ENCODE data around the gene PLA2G6. TPM values are rescaled to one million over a fixed set of nuclear protein-coding genes. Genes with fewer than 3 reads are reported as not detected.

The PLA2G6 gene
- total and polyA plus RNA-seq, 2 of the 13 experiments (the other 11 are each of a cell fraction or from before 2014, with no cell fraction given): 4.8 to 11.5 TPM

- TF ChIP-seq, protein P1, sequence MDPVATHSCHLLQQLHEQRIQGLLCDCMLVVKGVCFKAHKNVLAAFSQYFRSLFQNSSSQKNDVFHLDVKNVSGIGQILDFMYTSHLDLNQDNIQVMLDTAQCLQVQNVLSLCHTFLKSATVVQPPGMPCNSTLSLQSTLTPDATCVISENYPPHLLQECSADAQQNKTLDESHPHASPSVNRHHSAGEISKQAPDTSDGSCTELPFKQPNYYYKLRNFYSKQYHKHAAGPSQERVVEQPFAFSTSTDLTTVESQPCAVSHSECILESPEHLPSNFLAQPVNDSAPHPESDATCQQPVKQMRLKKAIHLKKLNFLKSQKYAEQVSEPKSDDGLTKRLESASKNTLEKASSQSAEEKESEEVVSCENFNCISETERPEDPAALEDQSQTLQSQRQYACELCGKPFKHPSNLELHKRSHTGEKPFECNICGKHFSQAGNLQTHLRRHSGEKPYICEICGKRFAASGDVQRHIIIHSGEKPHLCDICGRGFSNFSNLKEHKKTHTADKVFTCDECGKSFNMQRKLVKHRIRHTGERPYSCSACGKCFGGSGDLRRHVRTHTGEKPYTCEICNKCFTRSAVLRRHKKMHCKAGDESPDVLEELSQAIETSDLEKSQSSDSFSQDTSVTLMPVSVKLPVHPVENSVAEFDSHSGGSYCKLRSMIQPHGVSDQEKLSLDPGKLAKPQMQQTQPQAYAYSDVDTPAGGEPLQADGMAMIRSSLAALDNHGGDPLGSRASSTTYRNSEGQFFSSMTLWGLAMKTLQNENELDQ (CRISPR knock-in tag; IDR thresholded peaks at IDR 0.05; ENCODE audit: borderline replicate concordance): no peak
- TF ChIP-seq PITX1 (CRISPR knock-in tag; IDR thresholded peaks at IDR 0.05): no peak
- no peak for TF ChIP-seq ZNF589 (CRISPR knock-in tag; conservative IDR thresholded peaks at IDR 0.05)
- TF ChIP-seq ZNF782 (CRISPR knock-in tag; IDR thresholded peaks at IDR 0.05; ENCODE audit: borderline replicate concordance): no peak
- no peak for TF ChIP-seq ZNF766 (CRISPR knock-in tag; IDR thresholded peaks at IDR 0.05; ENCODE audit: borderline replicate concordance)
- no peak for TF ChIP-seq SMARCE1 (IDR thresholded peaks at IDR 0.05; ENCODE audit: borderline replicate concordance)
- no peak for TF ChIP-seq ZNF460 (CRISPR knock-in tag; IDR thresholded peaks at IDR 0.05; ENCODE audit: borderline replicate concordance)
- TF ChIP-seq, protein P2, sequence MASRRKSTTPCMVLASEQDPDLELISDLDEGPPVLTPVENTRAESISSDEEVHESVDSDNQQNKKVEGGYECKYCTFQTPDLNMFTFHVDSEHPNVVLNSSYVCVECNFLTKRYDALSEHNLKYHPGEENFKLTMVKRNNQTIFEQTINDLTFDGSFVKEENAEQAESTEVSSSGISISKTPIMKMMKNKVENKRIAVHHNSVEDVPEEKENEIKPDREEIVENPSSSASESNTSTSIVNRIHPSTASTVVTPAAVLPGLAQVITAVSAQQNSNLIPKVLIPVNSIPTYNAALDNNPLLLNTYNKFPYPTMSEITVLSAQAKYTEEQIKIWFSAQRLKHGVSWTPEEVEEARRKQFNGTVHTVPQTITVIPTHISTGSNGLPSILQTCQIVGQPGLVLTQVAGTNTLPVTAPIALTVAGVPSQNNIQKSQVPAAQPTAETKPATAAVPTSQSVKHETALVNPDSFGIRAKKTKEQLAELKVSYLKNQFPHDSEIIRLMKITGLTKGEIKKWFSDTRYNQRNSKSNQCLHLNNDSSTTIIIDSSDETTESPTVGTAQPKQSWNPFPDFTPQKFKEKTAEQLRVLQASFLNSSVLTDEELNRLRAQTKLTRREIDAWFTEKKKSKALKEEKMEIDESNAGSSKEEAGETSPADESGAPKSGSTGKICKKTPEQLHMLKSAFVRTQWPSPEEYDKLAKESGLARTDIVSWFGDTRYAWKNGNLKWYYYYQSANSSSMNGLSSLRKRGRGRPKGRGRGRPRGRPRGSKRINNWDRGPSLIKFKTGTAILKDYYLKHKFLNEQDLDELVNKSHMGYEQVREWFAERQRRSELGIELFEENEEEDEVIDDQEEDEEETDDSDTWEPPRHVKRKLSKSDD (CRISPR knock-in tag; IDR thresholded peaks at IDR 0.05; ENCODE audit: low read depth): 0 out of 2 replicates have a peak, but pooled peaks have one; percentile 37
- TF ChIP-seq AHR (CRISPR knock-in tag; IDR thresholded peaks at IDR 0.05): no peak; the same call in 1 of the 2 replicates
- TF ChIP-seq BHLHE40 (IDR thresholded peaks at IDR 0.05; ENCODE audit: low read length): 0 out of 2 replicates have a peak, but pooled peaks have one; percentile 39
- no peak for TF ChIP-seq SNAPC4 (CRISPR knock-in tag; IDR thresholded peaks at IDR 0.05)
- TF ChIP-seq CHD2 (IDR thresholded peaks at IDR 0.05; ENCODE audit: low read depth, low read length): no peak
- TF ChIP-seq SSRP1 (CRISPR knock-in tag; IDR thresholded peaks at IDR 0.05): no peak
- TF ChIP-seq SAP130 (CRISPR knock-in tag; IDR thresholded peaks at IDR 0.05; ENCODE audit: low read depth): peak; percentile 66
- no peak for TF ChIP-seq NBN (conservative IDR thresholded peaks at IDR 0.05)
- no peak for TF ChIP-seq FOXJ3 (CRISPR knock-in tag; IDR thresholded peaks at IDR 0.05; ENCODE audit: borderline replicate concordance)
- no peak for TF ChIP-seq ZNF17 (CRISPR knock-in tag; IDR thresholded peaks at IDR 0.05)
- no peak for TF ChIP-seq ZNF496 (CRISPR knock-in tag; IDR thresholded peaks at IDR 0.05; ENCODE audit: insufficient replicate concordance)
- TF ChIP-seq YEATS2 (CRISPR knock-in tag; IDR thresholded peaks at IDR 0.05; ENCODE audit: borderline replicate concordance): no peak
- TF ChIP-seq ZBTB7A (CRISPR knock-in tag; IDR thresholded peaks at IDR 0.05): 0 out of 2 replicates have a peak, but pooled peaks have one; percentile 50
Observed at GRCh38 chr22:38172832-38173640, 8.6 kb downstream of the PLA2G6 start (continued).
